Mucosa of gallbladder (tissue), 1 donor: ENCODE data around the gene VTI1A. TPM values are rescaled to one million over a fixed set of nuclear protein-coding genes. Genes with fewer than 3 reads are reported as not detected.
"Not testable (repeated sequence)": the region's sequence is repeated elsewhere in the genome, so short reads cannot be mapped to it uniquely, and the experiment has no call there.

ENCODE experiments used
- DNase-seq: peaks from one replicate; pipeline ENCODE4 v3.0.0-alpha.2; 2020; ENCODE audit warnings: low spot score
- total RNA-seq: library from RNA; stranded (reverse); gene quantifications from one replicate; pipeline ENCODE4 v1.2.1, GENCODE V29; 2021
- donor health status: DM: no; HTN: no; CAD: no.

Gene VTI1A
- total RNA-seq, 1 donor from 2014 or later, result 28.1 TPM

DNA sequence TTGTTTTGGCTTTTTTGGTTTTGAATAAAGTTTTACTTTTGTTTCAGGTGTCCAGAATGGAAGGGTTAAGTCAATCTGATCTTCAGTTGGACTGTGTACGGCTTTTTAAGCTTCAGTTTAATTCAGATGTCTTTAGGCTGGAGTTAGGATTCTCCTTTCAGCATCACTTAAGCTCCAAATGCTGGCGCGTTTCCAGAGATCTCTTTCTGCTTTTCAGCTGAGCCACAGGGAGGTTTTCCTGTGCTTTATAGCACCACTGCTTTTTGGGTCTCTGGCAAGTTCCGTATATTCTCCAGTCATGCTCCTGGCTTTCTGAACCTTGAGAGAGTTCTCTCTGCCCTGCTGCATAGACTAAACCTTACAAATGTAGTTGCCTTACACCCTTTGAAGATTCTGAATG lies 60.0 kb downstream of the VTI1A start:
- DNase-seq, result no peak

- no peak for DNase-seq
These were observed 61.0 kb downstream of the VTI1A start for GRCh38 chr10:112507988-112508387.

- DNase-seq, result no peak
These were observed 62.7 kb downstream of the VTI1A start for GRCh38 chr10:112509558-112510291.

DNA sequence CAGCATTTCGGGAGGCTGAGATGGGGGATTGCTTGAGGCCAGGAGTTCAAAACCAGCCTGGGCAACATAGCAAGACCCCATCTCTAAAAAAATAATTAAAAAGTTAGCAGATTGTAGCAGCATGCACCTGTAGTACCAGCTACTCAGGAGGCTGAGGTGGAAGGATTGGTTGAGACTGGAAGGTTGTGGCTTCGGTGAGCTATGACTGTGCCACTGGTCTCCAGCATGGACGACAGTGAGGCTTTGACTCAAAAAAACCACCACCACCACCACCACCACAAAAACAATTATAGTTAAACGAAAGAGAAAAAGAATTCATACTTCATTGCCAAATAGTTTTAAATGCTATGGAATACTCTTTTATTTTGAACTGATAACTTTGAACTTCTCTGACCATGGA lies 63.4 kb downstream of the VTI1A start:
- DNase-seq, result no peak

GRCh38 chr10:112512294-112512693 lies 65.3 kb downstream of the VTI1A start:
- no peak for DNase-seq

GRCh38 chr10:112515126-112515525 lies 68.1 kb downstream of the VTI1A start:
- DNase-seq, result no peak

GRCh38 chr10:112515852-112516251 lies 68.8 kb downstream of the VTI1A start:
- DNase-seq, result no peak

DNA sequence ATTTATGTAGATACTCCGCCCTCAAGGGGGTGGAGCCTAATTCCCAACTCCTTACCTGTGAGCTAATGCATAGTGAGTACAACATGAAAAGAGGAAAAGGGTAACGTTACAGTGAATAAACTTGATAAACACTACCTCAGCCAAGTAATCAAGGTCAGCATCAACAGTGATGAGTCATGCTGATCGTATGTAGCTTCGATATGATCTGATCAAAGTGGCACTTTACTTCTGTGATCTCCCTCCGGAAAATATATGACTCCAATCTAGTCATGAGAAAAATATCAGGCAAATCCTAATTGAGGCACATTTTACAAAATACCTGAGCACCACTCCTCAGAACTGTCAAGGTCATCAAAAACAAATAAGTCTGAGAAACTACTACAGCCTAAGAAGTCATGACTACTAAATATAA lies 70.4 kb downstream of the VTI1A start:
- peak; percentile 13 for DNase-seq

- DNase-seq, result no peak
These were observed 72.2 kb downstream of the VTI1A start for GRCh38 chr10:112519133-112519761.

DNA sequence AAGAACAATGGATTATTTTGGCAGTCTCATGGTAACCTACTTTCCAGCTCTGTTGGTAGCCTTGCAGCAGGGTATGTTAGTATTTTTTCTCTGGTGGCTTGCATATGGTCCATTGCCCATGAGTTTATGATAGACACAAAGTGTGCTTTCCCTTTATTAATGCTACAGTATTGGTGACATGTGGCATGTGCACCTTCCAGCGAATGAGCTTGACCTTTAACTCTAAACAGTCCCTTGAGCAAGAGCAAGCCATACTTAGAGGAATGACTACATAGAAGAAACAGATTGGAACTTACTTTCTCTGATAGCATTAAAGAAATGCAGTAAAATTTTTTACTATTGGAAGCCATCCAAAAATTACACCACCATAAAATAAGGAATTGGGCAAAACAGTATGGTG lies 73.9 kb downstream of the VTI1A start:
- DNase-seq, result no peak

DNA sequence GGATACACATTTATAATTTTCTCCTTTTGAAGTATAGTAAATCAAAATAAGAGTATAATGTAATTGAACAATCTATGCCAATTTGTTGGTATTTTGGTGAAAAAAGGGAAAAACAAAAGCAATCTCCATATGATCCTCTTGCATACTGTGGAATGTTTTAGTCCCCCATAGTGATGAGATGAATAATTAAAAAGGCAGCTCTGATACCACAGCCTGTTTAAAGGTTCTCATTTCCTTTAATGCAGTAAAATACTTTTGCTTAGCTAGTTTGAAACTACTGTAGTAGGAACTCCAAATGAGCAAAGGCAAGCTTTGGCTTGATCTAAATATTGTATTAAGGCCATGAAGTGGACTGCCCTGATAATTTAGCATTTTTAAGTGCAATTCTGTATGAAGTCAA lies 77.6 kb downstream of the VTI1A start:
- DNase-seq, result no peak

- no peak for DNase-seq
These were observed 78.2 kb downstream of the VTI1A start for GRCh38 chr10:112525200-112525599.

GRCh38 chr10:112526139-112526538 lies 79.1 kb downstream of the VTI1A start:
- DNase-seq, result no peak

DNA sequence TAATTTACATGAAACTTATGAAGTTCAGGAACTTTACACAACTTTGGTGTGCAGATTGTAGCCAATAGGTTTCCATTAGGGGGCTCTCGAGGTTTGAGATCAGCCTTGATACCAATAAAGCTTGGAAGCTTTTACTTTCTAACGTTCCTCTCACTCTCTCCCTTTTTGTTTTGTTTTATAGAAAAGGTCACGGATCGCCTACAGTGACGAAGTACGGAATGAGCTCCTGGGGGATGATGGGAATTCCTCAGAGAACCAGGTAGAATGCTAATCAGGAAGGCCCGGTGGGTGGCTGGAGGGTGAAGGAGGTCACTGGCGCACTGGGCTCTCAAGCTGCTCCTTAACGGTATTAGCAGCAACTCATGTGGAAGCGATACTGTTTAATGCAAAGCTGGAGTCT lies 79.9 kb downstream of the VTI1A start:
- DNase-seq, result no peak

- DNase-seq, result no peak
These were observed 81.2 kb downstream of the VTI1A start for GRCh38 chr10:112528235-112528634.

DNA sequence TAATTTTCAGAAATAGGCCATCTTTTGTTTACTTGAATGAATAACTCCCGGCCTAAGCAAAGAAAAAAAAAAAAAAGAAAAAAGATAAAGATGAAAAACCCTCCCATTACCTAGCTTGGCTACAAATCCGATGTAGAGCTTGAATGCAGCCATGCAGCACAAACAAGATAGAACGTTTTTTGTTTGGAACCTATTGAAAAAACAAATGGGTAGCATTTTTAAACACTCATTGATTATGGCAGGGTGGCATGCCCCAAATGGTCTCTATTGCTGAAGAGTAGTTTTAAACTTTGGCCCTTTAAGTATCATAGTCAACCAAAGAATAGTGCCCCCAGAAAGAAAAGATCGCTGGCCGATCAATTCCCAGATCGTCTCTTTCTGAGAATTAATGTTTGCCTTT lies 84.4 kb downstream of the VTI1A start:
- no peak for DNase-seq

DNA sequence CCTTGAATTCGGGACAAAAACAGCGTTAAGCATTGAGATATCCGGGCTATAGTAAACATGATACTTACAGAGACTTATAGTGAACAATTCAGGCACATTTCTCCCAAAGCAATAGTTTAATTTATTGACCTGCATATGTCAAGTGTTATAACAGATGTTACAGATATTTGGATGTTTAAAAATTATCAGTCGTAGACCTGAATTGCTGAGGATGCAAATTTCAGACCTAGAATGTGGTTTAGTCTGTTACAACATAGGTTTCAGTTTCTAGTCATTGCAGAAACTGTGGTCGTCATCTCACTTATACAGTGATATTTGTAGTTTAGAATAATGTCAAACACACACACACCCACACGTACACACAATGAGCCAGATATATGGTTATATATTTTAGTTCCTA lies 85.2 kb downstream of the VTI1A start:
- DNase-seq, result no peak

- no peak for DNase-seq
These were observed 85.9 kb downstream of the VTI1A start for GRCh38 chr10:112532956-112533355.

DNA sequence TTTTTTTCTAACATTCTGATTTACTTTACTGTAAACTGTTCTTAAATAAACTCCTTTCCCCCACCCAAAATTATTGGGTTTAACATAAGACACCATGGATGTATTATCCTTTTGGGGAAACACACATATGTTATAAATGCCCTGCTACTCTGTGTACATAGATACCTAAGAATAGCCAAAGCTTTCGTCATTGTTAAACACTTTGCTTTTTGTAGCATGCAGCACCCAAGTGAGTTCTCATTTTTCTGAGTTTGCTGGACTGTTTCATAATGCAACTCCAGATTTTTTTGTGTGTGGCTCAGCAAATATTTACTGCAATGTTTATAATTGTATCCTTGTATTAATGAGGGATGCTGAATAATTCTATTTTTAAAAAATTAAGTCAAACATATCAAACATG lies 86.9 kb downstream of the VTI1A start:
- DNase-seq, result no peak

GRCh38 chr10:112535531-112535951 lies 88.5 kb downstream of the VTI1A start:
- DNase-seq, result no peak

DNA sequence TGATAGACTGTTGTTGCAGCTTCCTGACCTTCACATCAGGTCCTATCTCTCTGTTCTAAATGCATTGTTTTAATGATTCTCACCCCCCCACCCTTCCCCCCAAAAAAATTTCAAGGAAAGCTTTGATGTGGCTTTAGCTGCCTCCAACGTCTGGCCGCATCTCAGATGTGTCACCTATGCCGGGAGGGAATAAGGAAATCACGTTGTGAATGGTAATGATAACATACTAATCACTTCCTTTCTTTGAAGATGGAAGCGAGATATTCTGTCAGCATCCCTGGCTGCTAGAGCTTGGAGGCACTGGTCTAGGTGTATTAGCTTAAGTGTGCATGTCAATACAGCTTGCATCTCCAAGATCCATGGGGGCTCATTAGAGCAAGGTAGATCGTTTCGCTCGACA lies 89.6 kb downstream of the VTI1A start:
- DNase-seq, result no peak

DNA sequence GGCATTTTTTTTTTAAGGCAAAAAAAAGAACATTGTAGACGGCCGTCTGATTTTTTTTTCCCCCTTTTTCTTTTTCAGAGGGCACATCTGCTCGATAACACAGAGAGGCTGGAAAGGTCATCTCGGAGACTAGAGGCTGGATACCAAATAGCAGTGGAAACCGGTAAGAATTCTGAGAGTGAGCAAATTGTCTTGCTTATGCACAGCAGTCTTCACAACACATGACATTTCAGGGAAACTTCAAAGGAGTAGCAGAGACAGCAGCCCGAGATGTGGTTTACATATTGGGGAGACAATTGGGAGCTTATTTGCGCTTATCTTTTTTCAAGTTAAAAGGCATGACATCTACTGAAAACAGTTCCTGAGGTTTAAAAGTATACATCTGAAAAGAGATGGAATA lies 91.2 kb downstream of the VTI1A start:
- DNase-seq, result no peak

- DNase-seq, result no peak
These were observed 92.3 kb downstream of the VTI1A start for GRCh38 chr10:112539340-112539739.

- DNase-seq, result not testable (repeated sequence)
These were observed 95.8 kb downstream of the VTI1A start for GRCh38 chr10:112542823-112543222.
